ENCODE data around the gene ELL.

ELL gene

DNA sequence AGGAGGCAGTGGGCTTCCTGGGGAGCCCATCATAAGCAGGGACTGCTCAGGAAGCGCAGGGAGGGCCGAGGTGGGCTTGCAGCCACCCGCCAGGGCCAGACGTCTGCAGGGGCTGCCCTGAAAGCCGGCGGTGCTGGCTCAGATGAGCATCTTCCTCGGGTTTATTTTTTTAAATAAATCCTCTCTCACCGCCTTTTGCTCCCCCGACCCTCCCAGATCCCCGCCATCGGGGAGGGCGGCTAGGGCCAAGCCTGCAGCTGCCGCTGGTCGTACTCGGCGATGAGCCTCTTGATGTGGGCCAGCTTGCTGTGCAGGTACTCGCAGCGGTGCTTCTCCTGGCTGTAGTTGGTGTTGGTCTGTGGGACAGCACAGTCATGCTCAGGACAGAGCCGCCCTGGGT lies 77.4 kb downstream of the ELL start:
- no peak overlapping the region for H3K27ac ChIP-seq

DNA sequence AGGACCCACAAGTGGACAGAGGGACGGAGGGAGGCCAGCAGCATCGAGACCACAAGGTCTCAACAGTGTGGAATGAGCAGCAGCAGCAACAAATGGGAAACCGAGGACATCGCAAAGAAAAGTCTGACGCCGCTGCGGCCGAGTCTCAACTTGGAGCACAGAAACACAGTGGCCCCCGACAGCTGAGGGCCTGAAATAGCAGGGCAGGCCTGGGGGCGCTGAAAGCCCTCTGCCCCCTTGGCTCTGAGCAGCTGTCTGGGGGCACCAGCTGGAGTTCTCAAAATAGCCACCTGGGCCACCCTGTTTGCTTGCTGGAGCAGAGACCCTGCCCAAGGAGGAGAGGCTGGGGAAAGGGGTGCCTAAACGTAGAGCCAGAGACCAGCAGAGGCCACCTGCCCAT lies 78.0 kb downstream of the ELL start:
- no peak overlapping the region for H3K27ac ChIP-seq
- TF ChIP-seq, protein P1, sequence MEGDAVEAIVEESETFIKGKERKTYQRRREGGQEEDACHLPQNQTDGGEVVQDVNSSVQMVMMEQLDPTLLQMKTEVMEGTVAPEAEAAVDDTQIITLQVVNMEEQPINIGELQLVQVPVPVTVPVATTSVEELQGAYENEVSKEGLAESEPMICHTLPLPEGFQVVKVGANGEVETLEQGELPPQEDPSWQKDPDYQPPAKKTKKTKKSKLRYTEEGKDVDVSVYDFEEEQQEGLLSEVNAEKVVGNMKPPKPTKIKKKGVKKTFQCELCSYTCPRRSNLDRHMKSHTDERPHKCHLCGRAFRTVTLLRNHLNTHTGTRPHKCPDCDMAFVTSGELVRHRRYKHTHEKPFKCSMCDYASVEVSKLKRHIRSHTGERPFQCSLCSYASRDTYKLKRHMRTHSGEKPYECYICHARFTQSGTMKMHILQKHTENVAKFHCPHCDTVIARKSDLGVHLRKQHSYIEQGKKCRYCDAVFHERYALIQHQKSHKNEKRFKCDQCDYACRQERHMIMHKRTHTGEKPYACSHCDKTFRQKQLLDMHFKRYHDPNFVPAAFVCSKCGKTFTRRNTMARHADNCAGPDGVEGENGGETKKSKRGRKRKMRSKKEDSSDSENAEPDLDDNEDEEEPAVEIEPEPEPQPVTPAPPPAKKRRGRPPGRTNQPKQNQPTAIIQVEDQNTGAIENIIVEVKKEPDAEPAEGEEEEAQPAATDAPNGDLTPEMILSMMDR (IDR thresholded peaks at IDR 0.05): no peak
- no peak for TF ChIP-seq ZFX (IDR thresholded peaks at IDR 0.05; ENCODE audit: borderline replicate concordance)

More for the DNA sequence above, 77.4 kb downstream of the ELL start:
- TF ChIP-seq, protein P1 (IDR thresholded peaks at IDR 0.05): no peak
- no peak for TF ChIP-seq ZFX (IDR thresholded peaks at IDR 0.05; ENCODE audit: borderline replicate concordance)

DNA sequence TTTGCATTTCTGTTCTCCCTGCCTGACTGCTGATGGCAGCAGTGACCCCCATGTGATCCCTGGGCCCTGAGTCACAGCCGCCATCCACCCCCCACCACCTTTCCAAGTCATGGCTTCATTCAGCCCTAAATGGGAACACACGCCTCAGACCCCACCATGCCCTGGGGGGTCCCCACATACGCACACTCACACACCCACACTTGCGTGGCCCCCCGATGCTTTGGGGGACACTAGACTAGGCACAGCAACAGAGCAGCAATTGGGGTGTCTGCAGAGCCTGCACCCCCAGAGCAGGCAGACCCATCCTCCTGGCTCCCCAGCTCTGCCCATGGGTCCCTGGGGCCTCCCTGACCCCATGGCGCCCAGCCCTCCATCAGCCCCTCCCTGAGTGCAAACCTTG lies 78.5 kb downstream of the ELL start:
- TF ChIP-seq ZFX (IDR thresholded peaks at IDR 0.05; ENCODE audit: borderline replicate concordance): no peak
- TF ChIP-seq, protein P1 (IDR thresholded peaks at IDR 0.05): no peak
- no peak overlapping the region for H3K27ac ChIP-seq

DNA sequence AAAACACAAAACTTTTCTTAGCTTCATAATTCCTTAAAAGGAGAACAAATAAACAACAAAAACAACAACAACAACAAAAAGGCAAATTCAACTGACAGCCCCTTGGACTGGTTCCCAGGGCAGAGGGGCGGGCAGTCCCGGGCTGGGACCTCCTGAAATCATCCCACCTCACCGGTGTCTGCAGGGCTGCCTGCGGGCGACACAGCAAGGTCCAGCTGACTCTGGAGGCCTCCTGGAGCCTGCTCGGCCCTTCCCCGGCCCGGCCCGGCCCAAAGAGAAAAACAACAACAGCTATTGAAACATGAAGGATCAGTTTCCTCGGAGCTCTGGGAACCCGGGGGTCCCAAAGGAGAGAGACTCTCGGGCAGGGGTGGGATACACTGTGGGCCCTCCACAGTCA lies 78.9 kb downstream of the ELL start:
- TF ChIP-seq, protein P1 (IDR thresholded peaks at IDR 0.05): no peak
- TF ChIP-seq ZFX (IDR thresholded peaks at IDR 0.05; ENCODE audit: borderline replicate concordance): no peak
- H3K27ac ChIP-seq: no peak overlapping the region

DNA sequence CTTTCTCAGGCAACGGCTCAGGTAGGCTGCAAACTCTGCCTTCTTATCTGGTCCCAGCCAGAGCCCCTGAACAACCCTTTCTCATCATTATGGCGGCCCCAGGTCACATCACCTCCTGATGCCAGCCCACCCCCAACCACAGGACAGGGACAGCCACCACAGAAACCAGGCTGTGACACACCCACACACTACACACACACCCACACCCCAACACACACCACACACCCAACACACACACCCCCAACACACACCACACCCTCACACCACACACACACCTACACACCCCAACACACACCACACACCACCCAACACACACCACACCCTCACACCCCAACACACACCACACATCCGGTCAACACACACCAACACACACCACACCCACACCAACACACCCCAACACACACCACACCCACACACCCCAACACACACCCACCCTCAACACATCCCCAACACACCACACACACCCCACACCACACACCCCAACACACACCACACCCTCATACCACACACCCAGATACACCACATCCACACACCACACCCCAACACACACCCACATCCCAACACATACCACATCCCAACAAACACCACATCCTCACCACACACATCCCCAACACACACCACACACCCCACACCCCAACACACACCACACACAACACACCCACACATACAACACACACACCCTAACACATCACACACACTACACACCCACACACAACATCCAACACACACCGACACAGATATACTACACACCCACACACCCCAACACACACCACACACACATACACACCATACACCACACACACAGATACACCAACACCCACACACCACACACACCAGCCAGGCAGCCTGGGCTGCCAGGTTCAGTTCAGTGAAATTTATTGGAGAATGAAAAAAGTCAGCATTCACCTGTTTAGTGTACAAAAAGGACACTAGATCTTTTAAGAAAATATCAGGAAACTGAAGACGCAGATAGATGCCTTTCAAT lies 79.8 kb downstream of the ELL start:
- TF ChIP-seq, protein P1 (IDR thresholded peaks at IDR 0.05): no peak
- no peak for TF ChIP-seq ZFX (IDR thresholded peaks at IDR 0.05; ENCODE audit: borderline replicate concordance)
- H3K27ac ChIP-seq: no peak overlapping the region

DNA sequence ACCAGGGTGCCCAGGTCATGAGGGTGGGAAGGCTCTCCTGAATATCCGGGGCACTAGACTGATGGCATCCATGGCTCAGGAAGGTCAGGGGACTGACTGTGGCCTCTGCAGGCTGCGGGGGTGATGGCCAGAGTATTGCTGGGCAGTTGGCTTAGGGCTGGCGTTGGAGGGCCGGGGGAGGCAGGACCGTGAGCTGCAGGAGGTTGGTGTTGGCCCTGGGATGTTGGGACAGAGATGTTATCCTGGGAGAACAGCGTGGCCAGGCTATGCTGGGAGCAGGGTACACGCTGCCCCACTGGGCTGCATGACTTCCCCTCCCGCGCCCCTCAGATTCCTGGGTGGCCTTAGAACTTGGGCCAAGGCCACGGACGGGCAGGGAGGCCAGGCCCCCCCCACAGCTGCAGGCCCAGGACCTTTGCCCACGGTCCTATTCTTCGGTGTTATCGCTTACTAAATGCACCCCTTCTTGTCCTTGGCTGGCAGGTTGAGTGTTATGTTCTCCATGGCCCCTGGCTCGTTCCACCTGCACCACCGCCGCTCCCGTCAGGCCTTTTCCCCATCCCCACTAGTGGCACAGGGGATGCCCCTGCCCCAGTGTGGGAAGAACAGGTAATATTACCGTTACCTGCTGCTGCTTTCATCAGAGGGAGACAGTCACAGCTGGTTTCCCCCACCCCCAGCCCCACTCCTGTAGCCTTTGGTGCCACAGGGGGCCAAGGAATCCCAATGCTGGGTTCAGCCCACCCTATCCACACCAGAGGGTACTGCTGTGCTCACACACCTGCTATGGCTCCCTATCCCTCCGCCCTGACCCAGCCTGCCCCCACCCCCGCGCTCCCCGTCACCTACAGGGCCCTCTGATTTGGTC lies 80.7 kb downstream of the ELL start:
- TF ChIP-seq, protein P1 (IDR thresholded peaks at IDR 0.05): no peak
- no peak for TF ChIP-seq ZFX (IDR thresholded peaks at IDR 0.05; ENCODE audit: borderline replicate concordance)
- no peak overlapping the region for H3K27ac ChIP-seq
